WTC11 (cell line): ENCODE measurements around the gene PAN3. TPM values are rescaled to one million over a fixed set of nuclear protein-coding genes. Genes with fewer than 3 reads are reported as not detected.
"Not testable (repeated sequence)": the region's sequence is repeated elsewhere in the genome, so short reads cannot be mapped to it uniquely, and the experiment has no call there.

Experiments
- ATAC-seq: fragments of 200-7000 bp; cut with Tn5 transposase; 2 replicates; pipeline ENCODE4 v1.10.0; 2021; ENCODE audit warnings: mild to moderate bottlenecking, moderate library complexity
- CTCF ChIA-PET: fragments of 300-600 bp; sonication (Branson Sonifier 250); formaldehyde crosslinking; loops from one replicate; lab custom pipeline; 2021; ENCODE audit warnings: antibody characterized with exemption; lab: Charles Lee
- POLR2A ChIA-PET: fragments of 350-600 bp; sonication (Branson Sonifier 250); formaldehyde crosslinking; loops from one replicate; lab custom pipeline; 2021; ENCODE audit warnings: antibody characterized with exemption; lab: Charles Lee
- DNase-seq: peaks from one replicate; pipeline ENCODE4 v3.0.0; 2021; ENCODE audit warnings: low spot score
- H3K27ac Mint-ChIP-seq: 2 replicates; pipeline ENCODE4 v1.8.0; 2021; ENCODE audit warnings: mixed read lengths
- H3K27me3 Mint-ChIP-seq: 2 replicates; pipeline ENCODE4 v1.8.0; 2021; ENCODE audit warnings: low read depth, mild to moderate bottlenecking, moderate library complexity, mixed read lengths
- H3K36me3 Mint-ChIP-seq: 2 replicates; pipeline ENCODE4 v1.8.0; 2021; ENCODE audit warnings: mixed read lengths
- H3K4me1 Mint-ChIP-seq: 2 replicates; pipeline ENCODE4 v1.8.0; 2022; ENCODE audit warnings: mixed read lengths
- H3K4me3 Mint-ChIP-seq: 2 replicates; pipeline ENCODE4 v1.8.0; 2021; ENCODE audit warnings: mild to moderate bottlenecking, moderate library complexity, mixed read lengths
- H3K9me3 Mint-ChIP-seq: 2 replicates; pipeline ENCODE4 v1.8.0; 2021; ENCODE audit warnings: mixed read lengths
- AFF4 ChIP-seq: sonication (generic); formaldehyde crosslinking; IDR thresholded peaks from 2 replicates; pipeline ENCODE4 v1.8.1; 2023; ENCODE audit warnings: mild to moderate bottlenecking, missing genetic modification reagents, borderline replicate concordance
- AR ChIP-seq: fragments of 250-450 bp; sonication (Bioruptor Pico); IDR thresholded peaks from 2 replicates; pipeline ENCODE4 v1.9.0; 2021; ENCODE audit warnings: mild to moderate bottlenecking
- GRHL2 ChIP-seq: fragments of 250-450 bp; sonication (Bioruptor Pico); IDR thresholded peaks from 2 replicates; pipeline ENCODE4 v1.8.0; 2022; ENCODE audit warnings: mild to moderate bottlenecking, moderate library complexity; ENCODE audit not compliant: insufficient replicate concordance, severe bottlenecking
- HMGXB4 ChIP-seq: sonication (generic); formaldehyde crosslinking; IDR thresholded peaks from 2 replicates; pipeline ENCODE4 v1.8.1; 2023; ENCODE audit warnings: mild to moderate bottlenecking, moderate library complexity, missing genetic modification reagents
- MYBL2 ChIP-seq: sonication (generic); formaldehyde crosslinking; IDR thresholded peaks from 2 replicates; pipeline ENCODE4 v1.8.1; 2023; ENCODE audit warnings: mild to moderate bottlenecking, moderate library complexity, missing genetic modification reagents
- NFATC4 ChIP-seq: fragments of 250-450 bp; sonication (Bioruptor Pico); IDR thresholded peaks from 2 replicates; pipeline ENCODE4 v1.9.0; 2021; ENCODE audit warnings: mild to moderate bottlenecking
- NFE2L1 ChIP-seq: sonication (generic); formaldehyde crosslinking; IDR thresholded peaks from 2 replicates; pipeline ENCODE4 v1.8.1; 2023; ENCODE audit warnings: missing genetic modification reagents
- ZNF317 ChIP-seq: sonication (generic); formaldehyde crosslinking; IDR thresholded peaks from 2 replicates; pipeline ENCODE4 v1.8.1; 2023; ENCODE audit warnings: low read depth, mild to moderate bottlenecking, moderate library complexity, missing genetic modification reagents, borderline replicate concordance
- ZNF396 ChIP-seq: fragments of 250-450 bp; sonication (Bioruptor Pico); IDR thresholded peaks from 2 replicates; pipeline ENCODE4 v1.8.0; 2021; ENCODE audit warnings: mild to moderate bottlenecking, moderate library complexity, borderline replicate concordance
- ZNF423 ChIP-seq: fragments of 250-450 bp; sonication (Bioruptor Pico); IDR thresholded peaks from 2 replicates; pipeline ENCODE4 v2.1.2; 2022; ENCODE audit warnings: mild to moderate bottlenecking, moderate library complexity
- total RNA-seq: library from RNA; stranded (reverse); gene quantifications from 3 replicates; pipeline ENCODE4 v1.2.3, GENCODE V29; 2021

PAN3 gene
- total RNA-seq, 1 experiment from 2014 or later = 37.8 TPM

- TF ChIP-seq HMGXB4 (CRISPR knock-in tag) (peak; percentile 70; the same call in 1 of the 2 replicates), ZNF396 (CRISPR knock-in tag) (no peak), MYBL2 (CRISPR knock-in tag) (peak; percentile 66; the same call in 1 of the 2 replicates), AFF4 (0 out of 2 replicates have a peak, but pooled peaks have one; percentile 52)
Measured at GRCh38 chr13:28100150-28101121, 37.9 kb upstream of the PAN3 start, which contains the start of gene FLT3 (continued).

GRCh38 chr13:28101886-28102285 lies 36.5 kb upstream of the PAN3 start:
- H3K27me3 Mint-ChIP-seq = peaks cover 68% of the 10 kb centered on the region
- CTCF ChIA-PET = not testable (repeated sequence)

GRCh38 chr13:28106976-28107375 lies 31.4 kb upstream of the PAN3 start:
- DNase-seq (no peak), ATAC-seq (no peak)
- no peak overlapping the region for H3K4me3 Mint-ChIP-seq
- H3K4me1 Mint-ChIP-seq = no peaks in the 10 kb centered on the region; the same call in 1 of the 2 replicates
- CTCF ChIA-PET = no interaction called here
- peaks cover 20% of the 10 kb centered on the region for H3K27me3 Mint-ChIP-seq
- TF ChIP-seq NFATC4 = no peak
- no peak for TF ChIP-seq AFF4
- POLR2A ChIA-PET = no interaction called here
- no peaks in the 10 kb centered on the region for H3K9me3 Mint-ChIP-seq
- no peaks in the 10 kb centered on the region for H3K36me3 Mint-ChIP-seq
- no peak overlapping the region for H3K27ac Mint-ChIP-seq

More at GRCh38 chr13:28101886-28102285, 36.5 kb upstream of the PAN3 start:
- not testable (repeated sequence) for H3K27ac Mint-ChIP-seq, H3K4me3 Mint-ChIP-seq, H3K36me3 Mint-ChIP-seq, H3K9me3 Mint-ChIP-seq, H3K4me1 Mint-ChIP-seq, DNase-seq, ATAC-seq
- POLR2A ChIA-PET = interaction anchor here (0.7 kb wide), 1 partner anchor 36 kb away, joined by 3 read pairs; the partner anchor contains the start of gene PAN3

- no peaks in the 10 kb centered on the region for H3K36me3 Mint-ChIP-seq
- no peaks in the 10 kb centered on the region for H3K27me3 Mint-ChIP-seq
- no peak overlapping the region for H3K4me3 Mint-ChIP-seq
- H3K4me1 Mint-ChIP-seq = no peaks in the 10 kb centered on the region; the same call in 1 of the 2 replicates
- ATAC-seq (no peak), DNase-seq (no peak)
- no peak overlapping the region for H3K27ac Mint-ChIP-seq
- POLR2A ChIA-PET = no interaction called here
- CTCF ChIA-PET = no interaction called here
- no peaks in the 10 kb centered on the region for H3K9me3 Mint-ChIP-seq
- no peak for TF ChIP-seq ZNF423 (CRISPR knock-in tag)
- no peak for TF ChIP-seq AFF4
- TF ChIP-seq AR = no peak
- TF ChIP-seq GRHL2 (CRISPR knock-in tag) = no peak
- TF ChIP-seq NFE2L1 = no peak
- TF ChIP-seq ZNF317 (CRISPR knock-in tag) = no peak
Measured at GRCh38 chr13:28110414-28110813, 27.9 kb upstream of the PAN3 start.
